HFF-Myc (cell line): Measurements from ENCODE around the gene HS2ST1.

ENCODE experiments used
- DNase-seq: peaks from one replicate; pipeline ENCODE4 v3.0.0-alpha.2; 2011; ENCODE audit warnings: low read depth; ENCODE audit errors: extremely low read depth
- H3K4me3 ChIP-seq: replicated peaks from 2 replicates; pipeline ENCODE4 v1.5.1; 2011; ENCODE audit warnings: low read depth, mild to moderate bottlenecking, control low read depth, low read length
- TF ChIP-seq, protein P1 (sequence below): IDR thresholded peaks from 2 replicates; pipeline ENCODE4 v1.5.1; 2012; ENCODE audit warnings: mild to moderate bottlenecking, low read depth, low read length, control low read depth; ENCODE audit errors: missing control alignments

The HS2ST1 gene

DNA sequence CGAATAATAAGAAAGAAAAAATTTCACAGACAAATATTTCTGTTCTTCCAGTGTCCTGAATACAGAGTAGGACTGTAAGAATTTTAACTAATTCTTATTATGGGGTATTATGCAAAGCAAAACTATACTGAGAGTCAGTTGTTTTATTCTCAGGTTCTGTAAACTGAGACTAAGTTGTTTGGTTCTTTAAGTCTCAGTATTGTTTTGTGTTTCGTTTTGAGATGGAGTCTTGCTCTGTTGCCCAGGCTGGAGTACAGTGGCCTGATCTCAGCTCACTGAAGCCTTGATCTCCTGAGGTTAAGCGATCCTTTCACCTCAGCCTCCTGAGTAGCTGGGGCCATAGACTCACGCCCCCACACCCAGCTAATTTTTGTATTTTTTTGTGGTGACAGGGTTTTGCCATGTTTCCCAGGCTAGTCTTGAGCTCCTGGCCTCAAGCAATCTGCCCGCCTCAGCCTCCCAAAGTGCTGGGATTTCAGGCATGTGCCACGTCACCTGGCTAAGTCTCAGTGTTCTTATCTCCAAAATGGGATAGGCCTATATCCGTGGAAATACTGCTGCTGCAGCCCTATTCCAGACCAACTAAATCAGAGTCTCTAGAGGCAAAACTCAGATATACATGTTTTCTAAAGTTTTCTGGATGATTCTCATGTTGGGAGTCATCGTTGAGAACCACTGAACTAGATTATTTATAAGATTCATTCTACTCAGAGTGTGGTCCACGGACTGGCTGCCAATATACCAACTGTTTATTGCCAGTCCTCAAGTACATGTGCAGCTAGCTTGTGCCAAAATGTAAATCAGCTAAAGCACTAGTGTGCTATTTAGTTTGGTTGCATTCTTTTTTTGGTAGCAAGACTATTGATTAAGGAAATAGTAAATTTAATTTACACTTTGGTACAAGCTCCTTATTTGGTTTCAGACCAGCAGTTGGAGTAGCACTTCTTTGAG is 116.6 kb downstream of the HS2ST1 start:
- no peak overlapping the region for H3K4me3 ChIP-seq

DNA sequence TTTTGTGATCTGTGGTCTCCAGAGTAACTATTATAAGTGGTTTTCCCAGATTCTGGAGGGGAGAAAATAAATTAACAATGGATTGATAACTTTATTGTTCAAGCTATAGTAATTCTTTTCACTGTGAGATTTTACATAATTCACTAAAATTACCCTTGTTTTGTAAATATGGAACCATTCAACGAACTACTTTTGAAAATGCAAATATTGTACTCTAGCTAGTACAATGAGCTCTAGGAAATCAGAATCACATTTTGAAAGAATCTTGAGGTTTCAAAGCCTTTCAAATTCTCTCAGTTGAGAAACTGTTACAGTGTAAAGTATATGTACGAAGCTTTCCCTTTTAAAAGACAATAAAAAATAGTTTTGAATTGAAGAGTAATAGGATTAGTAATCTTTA is 119.9 kb downstream of the HS2ST1 start:
- DNase-seq, result no peak
- TF ChIP-seq, protein P1, sequence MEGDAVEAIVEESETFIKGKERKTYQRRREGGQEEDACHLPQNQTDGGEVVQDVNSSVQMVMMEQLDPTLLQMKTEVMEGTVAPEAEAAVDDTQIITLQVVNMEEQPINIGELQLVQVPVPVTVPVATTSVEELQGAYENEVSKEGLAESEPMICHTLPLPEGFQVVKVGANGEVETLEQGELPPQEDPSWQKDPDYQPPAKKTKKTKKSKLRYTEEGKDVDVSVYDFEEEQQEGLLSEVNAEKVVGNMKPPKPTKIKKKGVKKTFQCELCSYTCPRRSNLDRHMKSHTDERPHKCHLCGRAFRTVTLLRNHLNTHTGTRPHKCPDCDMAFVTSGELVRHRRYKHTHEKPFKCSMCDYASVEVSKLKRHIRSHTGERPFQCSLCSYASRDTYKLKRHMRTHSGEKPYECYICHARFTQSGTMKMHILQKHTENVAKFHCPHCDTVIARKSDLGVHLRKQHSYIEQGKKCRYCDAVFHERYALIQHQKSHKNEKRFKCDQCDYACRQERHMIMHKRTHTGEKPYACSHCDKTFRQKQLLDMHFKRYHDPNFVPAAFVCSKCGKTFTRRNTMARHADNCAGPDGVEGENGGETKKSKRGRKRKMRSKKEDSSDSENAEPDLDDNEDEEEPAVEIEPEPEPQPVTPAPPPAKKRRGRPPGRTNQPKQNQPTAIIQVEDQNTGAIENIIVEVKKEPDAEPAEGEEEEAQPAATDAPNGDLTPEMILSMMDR, result no peak
- no peak overlapping the region for H3K4me3 ChIP-seq

More for the DNA sequence above, 116.6 kb downstream of the HS2ST1 start:
- DNase-seq, result no peak
- TF ChIP-seq, protein P1, result no peak

DNA sequence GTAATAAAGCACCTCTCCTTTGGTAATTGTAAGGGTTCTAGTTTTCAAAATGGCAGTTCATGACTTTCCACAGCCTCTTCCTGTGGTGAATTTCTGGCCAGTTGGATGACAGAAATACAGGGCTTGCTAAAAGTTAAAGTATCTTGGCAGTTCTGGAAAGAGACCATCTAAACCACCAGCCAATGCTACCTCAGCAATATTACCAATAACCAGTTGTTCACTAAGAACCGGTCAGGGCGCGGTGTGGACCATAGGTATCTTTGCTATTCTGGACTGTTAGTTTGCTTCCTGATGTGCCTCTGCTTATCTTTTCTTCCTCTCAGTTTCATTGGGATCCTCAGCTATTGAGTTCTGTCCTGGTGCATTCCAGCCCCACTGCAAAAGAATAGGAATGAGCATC is 124.7 kb downstream of the HS2ST1 start:
- no peak overlapping the region for H3K4me3 ChIP-seq
- no peak for DNase-seq

DNA sequence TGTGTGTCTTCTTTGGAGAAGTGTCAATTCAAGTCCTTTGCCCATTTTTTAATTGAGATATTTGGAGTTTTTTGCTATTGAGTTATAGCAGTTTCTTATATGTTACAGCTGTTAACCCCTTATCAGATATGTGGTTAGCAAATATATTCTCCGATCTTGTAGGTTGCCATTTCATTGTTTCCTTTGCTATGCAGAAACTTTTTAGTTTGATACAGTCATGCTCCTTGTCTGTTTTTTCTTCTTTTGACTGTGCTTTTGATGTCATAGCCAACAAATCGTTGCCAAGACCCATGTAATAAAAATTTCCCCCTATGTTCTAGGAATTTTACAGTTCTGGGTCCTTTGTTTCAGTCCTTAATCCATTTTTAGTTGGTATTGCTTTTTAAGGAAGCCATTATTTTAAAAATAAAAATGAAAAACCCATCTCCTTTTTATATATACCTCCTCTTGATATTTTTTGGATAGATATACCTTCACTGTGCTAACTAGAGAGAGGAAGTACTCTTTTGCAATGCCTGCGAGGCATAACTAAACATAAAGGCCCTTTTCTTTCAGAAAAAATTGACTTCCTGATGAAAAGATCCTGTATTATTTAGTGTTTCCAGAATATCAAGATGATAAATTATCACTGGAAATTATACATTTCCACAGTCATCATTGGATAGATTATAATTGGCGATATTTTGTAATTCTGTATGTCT is 127.8 kb downstream of the HS2ST1 start:
- TF ChIP-seq, protein P1, result no peak
- no peak for DNase-seq

More for the DNA sequence above, 124.7 kb downstream of the HS2ST1 start:
- TF ChIP-seq, protein P1, result no peak

DNA sequence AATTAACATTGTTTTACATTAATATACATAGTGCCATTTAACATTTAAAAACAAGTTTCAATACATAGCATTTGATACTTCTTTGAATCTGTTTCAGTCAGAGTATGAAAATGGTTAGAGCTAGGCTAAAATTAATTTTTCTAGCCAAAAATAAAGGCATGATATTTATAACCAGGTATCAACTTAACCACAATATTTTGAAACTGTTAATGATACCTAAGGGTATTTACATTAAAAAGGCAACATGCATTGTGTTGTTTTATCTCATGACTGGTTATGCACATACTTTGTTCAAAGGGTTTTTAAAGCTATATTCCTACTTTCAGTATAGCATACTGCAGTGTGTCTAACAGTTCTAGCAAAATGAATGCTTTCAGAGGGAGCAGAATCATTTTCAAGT is 130.0 kb downstream of the HS2ST1 start:
- DNase-seq, result no peak
- no peak overlapping the region for H3K4me3 ChIP-seq
- TF ChIP-seq, protein P1, result no peak

More for the DNA sequence above, 127.8 kb downstream of the HS2ST1 start:
- H3K4me3 ChIP-seq, result no peak overlapping the region

DNA sequence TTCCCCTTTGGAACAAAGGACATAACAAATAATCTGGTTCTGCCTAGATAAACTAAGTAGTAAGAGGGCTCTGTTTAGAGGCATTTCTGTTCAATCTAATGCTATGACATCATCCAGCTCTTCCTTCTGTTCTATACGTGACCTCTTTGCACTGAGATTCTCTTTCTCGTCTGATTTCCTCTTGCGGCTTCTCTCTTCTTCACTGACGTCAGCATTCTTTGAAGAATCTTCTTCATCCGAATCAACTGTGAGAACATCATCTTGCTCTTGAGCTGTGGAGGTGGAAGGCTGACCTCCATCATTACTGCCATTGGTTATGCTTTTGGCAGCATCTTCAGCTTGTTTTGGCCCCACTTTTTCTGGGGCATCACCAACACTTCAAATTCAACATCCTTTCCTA is 130.4 kb downstream of the HS2ST1 start:
- TF ChIP-seq, protein P1, result no peak
- no peak overlapping the region for H3K4me3 ChIP-seq
- no peak for DNase-seq
